GM19193 (cell line): ENCODE measurements around the gene RSRC1.

Experiments used
- POLR2A ChIP-seq: IDR thresholded peaks from 4 replicates; pipeline ENCODE4 v1.6.1; 2011; ENCODE audit not compliant: insufficient read depth, insufficient read length; ENCODE audit errors: extremely low read depth

Gene RSRC1

DNA sequence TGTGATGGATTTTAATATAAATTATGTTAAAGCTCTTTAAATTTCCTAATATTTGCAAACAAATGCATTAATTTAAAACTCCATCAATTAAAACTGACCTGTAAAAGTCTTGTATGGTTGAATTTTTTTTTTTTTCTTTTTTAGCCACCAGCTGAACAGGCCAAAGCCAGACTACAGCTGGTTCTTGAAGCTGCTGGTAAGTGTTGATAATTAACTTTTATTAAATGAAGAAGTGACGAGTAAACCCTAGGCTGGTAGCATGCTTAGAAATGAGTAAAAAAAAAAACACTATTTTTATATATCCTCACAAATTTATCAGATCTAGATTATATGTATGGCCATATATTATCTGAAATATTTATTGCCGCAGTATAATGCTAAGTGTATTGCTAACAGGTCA is 244.8 kb downstream of the RSRC1 start:
- TF ChIP-seq POLR2A: no peak

DNA sequence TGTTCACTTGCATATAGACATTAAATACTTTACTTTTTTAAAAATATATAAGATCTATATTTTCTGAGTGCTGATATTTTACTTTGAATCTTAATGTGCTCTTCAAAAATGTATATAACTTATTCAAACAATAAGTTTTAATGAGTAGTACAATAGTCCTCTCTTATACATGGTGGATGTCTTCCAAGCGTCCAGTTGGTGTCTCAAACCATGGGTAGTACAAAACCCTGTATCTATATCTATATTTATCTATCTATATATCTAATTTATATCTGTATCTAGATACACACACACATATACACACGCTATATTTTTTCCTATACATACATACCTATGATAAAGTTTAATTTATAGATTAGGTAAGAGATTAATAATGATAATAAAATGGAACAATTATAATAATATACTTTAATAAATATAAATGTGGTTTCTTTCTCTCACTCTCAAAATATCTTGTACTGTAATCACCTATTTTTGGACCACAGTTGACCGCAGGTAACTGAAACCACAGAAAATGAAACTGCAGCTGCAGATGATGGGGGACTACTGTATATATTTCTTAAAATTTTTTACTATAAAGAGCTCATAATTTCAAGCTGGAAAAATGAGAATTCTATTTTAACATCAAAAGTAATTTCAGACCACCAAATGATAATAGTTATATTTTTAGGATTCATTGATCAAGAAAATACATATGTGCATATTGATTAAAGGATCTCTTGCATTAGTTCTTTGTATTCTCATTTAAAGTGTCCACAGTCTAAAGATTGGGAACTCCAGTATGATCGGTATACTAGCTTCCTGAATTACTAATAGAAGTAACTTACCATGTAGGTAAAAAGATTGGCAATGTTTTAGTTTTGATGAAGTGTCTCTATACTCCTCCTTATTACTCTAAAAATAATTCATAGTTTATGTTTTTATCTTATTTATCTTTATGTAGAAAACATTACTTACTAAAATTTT is 246.0 kb downstream of the RSRC1 start:
- no peak for TF ChIP-seq POLR2A

DNA sequence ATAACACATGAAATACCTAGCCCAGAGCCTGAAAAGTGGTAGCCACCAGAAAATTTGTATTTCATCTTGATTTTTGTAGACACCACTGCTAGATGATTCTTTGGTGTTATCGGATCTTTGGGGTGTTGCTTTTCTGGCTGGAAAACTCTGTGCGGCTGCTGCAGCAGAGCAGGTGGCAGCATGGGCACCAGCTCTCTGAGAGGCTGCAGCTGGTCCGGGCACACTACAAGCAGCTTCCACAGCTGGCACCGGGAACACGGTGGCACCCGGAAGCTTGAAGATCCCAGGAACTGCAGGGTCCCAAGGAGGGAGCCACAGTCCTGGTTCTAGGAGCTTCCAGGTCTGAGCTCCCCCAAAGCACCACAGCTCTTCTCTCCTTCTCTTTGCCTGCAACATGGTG is 249.4 kb downstream of the RSRC1 start:
- TF ChIP-seq POLR2A: no peak

DNA sequence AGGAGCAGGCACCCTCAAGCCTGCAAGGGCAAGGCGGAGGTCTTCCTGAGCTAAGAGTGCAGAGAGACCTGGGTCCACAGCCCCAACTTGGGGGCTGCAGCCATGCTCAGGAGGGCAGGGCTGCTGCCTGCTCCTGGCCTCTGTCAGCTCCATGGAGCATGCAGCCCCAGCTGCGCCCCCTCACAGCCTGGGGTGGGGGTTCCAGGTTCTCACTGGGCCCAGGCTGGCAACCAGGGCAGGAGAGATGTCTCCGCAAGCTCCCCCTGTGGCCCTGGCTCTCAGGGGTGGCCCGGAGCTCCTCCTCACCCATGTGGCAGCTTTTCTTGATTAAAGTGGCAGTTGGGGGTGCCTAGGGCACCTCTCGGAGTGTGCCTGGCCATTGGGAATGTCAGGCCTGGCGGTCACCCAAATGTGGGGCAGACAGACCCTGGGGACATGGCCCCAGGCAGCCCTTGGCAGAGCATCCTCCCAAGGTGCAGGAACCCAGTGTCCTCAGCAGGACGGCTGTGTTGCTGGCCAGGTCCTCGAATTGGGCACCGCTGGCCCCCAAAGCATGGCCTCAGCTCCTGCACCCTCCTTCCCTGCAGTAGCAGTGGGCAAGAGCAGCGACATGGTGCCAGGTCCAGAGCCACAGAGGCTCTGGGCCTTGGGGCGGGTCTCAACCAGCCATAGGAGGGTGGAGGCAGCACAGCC is 251.0 kb downstream of the RSRC1 start:
- TF ChIP-seq POLR2A: no peak

DNA sequence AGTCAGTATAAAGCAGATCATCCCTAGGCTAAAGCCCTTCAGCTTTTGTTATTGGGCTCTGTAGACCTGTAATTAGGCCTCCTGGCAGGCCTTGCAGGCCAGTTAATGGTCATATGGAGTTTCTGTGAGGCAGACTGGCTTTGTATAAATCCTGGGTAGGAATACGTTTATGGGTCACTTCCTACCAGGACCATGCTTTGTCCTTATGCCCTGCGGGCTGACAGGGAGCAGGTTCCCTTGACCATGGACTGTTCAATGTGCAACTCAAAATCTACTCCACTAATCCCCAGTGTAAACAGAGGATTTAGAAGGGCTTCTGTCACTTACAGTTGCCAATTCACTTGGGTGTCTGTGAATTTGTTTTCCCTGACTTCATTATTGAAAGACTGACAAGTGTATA is 258.4 kb downstream of the RSRC1 start:
- no peak for TF ChIP-seq POLR2A

DNA sequence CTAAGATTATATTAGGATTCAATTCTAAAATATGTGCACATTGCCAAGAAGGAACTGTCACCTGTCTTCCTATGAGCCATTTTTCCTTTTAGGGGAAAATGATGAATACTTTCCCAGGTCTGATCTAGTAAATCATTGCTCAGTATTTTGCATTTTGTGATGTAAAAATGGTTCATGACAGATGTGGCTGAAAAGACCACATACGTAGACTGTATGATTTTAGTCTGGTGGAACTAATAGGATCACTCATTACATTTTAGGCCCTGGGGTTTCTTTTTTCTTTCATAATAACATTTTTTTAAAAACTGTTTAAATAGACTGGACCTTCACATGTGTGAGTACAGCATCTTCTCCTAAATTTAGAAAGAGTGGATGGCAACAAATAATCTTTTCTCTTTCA is 259.4 kb downstream of the RSRC1 start:
- TF ChIP-seq POLR2A: no peak

DNA sequence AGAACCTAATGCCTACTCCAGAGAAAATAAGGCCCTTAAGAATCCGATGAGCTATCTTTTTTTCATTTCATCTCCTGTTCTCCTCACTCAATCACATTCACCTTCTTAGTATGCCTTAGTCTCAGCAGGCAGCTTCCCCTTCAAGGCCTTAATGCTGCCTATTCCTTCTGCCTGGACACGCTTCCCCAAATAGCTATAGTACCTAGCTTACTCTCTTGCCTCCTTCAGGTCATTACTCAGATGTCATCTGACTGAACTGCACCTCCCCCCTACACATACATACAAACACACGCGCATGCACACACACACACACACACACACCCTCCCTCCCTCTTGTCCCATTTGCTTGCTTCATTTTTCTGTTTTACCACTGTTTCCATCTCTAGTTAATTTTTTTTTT is 269.6 kb downstream of the RSRC1 start:
- TF ChIP-seq POLR2A: no peak

DNA sequence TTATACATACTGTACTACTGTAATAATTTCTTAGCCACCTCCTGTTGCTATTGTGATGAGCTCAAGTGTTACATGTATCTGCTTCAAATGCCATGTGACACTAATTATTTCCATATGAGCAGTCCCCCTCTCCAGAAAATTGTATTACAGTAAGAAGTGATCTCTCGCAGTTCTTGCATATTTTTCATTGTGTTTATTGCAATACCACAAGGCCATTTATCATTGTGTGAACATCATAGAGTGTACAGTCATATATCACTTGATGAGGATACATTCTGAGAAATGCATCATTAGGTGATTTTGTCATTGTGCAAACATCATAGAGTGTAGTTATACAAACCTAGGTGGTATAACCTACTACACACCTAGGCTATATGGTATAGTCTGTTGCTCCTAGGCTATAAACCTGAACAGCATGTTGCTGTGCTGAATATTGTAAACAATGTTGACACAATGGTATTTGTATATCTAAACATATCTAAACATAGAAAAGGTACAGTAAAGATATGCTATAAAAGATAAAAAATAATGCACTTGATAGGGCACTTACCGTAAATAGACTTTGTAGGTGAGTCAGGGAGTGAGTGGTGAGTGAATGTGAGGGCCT is 271.5 kb downstream of the RSRC1 start:
- TF ChIP-seq POLR2A: no peak

DNA sequence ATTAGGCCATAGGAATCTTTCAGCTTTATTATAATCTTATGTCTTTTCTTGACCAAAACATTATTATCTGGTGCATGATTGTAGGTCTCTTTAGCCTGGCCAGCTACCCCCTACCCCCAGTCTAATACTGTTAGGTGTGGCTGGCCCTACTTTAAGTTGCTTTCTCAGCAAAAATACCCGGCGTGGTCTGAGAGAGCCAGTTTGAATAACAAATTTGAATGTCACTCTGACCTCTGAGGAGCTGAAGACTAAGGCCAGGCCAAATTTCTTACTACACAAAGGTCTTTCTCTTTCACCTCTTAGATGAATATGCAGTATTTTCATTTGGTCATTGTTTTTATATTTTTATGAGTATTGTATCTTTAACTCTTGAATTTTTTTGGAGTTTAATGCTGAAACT is 272.6 kb downstream of the RSRC1 start:
- no peak for TF ChIP-seq POLR2A

DNA sequence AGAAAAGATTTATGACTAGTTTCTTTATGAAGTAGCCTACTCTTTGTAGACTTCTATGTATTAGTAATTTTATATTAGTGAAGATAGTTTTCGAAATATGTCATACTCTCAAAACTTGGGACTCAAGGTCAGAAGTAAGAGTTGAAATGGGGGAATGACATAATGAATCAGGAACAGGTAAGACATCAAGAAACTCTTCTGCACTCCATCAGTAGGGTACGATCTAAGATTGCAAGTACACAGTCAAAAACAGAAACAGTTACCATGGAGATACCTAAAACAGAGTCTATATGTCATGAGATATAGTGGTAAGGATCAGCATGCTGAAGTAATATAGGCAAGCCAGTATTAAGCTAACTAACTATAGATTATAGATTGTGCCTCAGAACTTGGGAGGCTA is 274.1 kb downstream of the RSRC1 start:
- TF ChIP-seq POLR2A: no peak

DNA sequence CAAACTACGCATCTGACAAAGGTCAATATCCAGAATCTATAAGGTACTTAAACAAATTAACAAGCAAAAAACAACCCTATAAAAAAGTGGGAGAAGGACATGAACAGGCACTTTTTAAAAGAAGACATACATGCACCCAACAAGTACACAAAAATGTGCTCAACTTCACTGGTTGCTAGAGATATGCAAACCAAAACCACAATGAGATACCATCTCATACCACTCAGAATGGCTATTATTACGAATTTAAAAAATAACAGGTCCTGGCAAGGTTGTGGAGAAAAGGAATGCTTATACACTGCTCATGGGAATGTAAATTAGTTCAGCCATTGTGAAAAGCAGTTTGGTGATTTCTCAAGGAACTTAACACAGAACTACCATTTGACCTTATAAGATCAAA is 285.5 kb downstream of the RSRC1 start:
- no peak for TF ChIP-seq POLR2A

DNA sequence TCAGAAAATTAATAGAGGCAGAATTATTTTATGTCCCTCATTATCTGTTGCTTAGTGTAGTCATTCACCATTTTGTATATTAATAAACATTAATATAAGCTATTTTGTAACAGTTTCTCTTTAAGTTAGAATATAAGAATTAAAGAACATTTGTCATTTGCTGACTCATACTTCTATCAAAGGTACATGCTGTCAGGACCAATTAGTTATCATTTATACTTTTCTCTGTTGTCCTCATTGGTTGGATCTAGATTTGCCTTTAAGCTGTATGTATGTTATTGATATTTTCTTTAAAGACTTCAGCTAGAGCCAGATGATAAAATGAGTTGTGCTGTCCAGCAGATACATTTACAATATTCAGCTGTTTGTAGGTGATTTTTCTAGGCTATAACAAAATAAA is 292.7 kb downstream of the RSRC1 start:
- no peak for TF ChIP-seq POLR2A

DNA sequence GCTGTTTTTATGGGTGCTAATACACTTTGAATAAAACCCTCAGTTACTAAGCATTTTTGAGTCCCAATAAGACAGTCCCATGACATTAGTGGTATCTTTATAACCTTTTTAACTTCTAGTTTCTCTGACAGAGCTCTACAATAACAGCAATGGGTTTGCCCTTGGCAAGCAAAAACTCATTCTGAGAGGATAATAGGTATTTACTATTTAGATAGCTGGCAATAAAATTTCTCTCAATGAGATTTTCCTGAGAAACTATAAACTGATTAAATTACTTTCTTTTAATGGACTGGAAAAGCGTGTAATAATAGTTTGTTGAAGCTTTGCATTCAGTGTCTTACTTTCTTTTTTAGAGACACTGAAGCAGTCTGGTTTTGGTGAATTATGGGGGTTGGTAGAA is 293.1 kb downstream of the RSRC1 start:
- no peak for TF ChIP-seq POLR2A

DNA sequence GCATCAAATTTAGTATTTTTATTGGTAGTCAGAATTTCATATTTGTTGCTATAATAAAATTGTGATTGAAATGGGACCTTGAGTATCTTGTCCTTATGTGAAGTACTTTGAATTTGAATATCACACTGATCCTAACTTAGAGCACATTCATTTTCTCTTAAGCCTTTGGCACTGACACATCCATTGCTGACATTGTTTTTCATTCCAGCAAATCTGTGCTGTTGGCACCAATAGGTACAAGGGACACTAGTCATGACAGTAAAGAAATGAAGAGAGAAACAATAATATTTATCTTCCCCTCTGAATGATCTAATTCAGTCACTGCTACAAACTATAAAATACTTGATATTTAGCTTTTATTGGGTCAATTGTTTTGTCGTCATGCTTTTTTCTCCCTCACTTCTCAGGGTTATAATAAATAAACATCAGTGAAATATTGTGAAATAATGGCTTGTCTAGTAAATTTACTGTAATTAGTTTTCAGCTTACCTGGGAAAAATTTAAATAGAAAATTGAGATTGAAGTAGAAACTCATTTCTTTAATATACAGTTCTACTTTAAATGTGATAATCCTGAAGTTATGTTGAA is 294.3 kb downstream of the RSRC1 start:
- TF ChIP-seq POLR2A: no peak

DNA sequence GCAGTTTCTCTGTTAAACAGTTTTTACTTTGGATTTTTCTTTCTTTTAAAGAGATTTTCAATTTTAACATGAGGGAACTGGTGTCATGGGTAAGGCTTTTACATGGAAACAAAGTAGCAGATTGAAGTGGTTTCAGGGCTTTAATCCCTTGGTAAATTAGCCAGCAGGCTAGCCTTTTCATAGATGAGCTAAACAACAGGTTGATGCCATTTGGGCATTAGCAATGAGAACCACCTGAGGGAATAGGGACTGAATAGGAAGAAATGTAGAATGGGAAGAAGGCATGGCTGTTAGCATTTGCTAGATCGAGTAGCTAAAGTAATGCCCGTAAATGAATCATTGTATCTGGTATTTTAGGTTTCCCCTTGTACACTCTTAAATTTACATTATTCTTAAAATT is 295.6 kb downstream of the RSRC1 start:
- no peak for TF ChIP-seq POLR2A
